CD4-positive, alpha-beta T cell treated with Interleukin-12 subunit alpha and Interleukin-12 subunit beta, for 1 hour (primary cell): ENCODE data around the gene ADAMTSL2.

Source experiments
- DNase-seq: peaks from one replicate; pipeline ENCODE4 v3.0.0-alpha.2; 2020

The ADAMTSL2 gene

DNA sequence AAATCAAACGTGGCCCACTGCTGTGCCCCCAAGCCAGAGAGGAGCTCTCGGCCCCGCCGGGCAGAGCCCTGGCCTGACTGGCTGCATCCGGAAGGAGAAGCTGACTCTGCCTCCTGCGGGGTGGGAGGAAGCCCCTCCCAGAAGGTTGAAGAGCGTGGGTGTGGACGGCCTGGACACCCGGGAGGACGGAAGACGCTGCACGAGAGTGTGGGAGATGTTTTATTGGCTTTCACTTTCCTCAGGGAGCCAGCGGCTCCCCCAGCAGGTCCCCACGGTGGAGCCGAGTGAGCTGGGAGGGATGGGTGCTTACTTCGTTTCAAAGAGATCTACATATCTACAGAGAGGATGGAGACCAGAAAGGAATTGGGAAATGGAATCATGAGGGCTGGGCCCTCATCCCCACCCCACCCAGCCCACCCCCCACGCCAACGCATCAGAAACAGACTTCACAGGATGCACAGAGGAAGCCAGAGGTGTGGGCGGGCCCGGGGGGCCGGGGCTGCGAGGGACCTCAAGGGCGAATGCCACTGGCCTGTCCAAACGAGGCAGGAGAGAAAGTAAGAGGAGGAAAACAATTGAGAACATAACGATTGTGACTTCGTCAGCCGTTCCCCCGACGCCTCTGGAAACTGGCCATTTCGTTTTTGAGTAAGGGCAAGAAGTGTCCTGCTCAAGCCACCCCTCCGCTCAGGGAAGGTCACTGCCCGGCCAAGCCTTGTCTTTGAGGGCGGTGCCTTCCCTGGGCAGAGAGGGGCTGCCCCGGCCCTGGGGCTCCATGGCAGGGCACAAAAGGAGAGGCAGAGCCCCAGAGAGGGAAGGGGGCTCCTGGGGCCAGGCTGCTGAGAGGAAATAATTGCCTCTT is 42.6 kb downstream of the ADAMTSL2 start:
- DNase-seq, result no peak

DNA sequence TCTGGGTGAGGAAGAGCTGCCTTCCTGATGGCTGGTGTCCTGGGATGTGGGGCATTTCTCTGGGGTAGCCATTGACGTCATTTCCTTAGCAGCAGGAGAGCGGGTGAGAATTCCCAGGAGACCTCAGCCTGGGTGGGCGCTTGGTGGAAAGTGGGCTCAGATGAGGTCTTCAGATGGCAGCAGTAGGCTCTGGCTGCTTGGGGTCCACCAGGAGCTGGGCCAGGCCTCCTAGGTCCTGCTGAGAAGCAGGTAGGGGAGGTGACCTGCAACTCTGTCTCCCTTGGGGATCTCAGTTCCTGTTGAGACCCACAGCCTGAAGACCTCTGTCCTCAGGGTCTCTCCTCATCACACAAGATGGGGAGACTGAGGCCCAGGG is 43.2 kb downstream of the ADAMTSL2 start:
- no peak for DNase-seq

DNA sequence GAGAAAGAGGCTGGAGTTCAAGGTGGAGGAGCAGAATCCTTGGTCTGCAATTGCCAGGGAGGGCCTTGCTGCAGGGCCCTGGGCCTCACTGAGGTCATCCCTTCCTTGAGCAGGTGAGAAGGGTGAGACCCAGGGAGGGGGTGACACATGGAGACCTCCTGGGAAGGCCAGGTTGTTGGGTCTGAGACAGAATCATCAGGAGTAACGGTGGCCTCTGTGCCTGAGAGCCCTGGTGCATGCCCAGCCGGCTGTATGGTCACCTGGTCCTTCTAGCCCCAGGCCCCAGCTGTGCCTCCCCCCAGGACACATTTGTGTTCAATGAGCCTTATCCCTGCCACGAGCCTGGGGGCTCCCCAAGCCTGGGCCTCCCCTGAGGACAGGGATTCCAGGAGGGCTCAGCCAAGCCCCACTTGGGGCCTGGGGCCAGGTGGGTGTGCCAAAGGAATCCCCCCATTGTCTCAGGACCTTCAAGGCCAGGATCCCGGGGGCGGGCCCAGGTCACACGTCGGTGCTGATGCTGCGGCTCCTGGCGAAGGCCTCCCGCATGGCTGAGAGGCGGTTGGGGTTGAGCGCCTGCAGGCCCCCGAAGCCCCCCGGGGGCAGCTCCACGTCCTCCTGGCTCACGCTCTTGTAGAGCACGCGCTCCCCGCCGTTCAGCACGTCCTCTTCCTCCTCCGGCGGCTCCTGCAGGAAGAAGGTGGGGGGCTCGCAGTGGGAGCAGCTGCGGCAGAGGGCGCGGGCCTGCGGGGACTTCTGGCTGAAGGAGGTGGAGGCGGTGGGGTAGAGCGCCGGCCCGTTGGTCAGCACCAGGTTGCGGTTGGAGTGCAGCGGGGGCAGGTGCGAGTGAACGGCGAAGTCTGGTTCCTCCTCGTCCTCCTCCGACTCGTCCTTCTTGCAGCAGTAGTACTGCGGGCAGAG is 44.3 kb downstream of the ADAMTSL2 start:
- DNase-seq, result no peak

DNA sequence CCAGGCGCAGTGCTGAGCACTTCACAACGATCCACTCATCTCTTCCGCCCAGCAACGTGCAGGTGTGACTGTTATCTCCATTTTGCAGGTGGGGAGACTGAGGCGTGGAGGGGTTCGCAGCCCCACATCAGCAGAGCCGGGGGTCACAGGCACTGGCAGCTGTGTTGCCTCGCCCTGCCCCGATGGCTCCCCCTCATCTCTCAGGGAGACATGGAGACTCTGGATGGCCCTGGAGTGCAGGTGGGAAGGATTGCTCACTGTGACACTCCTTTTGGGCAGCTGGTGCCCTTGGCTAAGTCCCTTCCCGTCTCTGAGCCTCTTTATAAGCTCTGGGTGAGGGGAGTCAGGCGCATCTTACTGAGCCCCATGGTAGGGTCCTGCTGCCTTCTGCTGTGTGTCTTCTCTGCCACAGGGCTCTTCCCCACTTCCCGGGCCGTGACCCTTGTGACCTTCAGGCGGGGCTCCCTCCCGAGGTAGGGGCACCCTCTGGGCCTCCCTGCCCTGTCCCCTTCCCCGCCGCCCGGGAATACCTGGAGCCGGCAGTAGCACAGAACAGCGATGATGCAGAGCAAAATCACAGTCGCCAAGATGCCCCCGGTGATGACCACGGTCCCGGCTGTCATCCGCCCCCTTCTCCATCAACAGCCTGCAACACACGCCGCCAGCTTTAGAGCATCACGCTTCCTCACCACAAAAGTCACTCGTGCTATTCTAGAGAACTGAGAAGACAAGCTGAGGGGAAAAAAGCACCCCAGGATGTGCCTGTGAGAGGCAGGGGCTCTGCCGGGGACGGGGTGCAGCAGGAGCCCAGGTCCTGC is 45.3 kb downstream of the ADAMTSL2 start:
- DNase-seq, result no peak

DNA sequence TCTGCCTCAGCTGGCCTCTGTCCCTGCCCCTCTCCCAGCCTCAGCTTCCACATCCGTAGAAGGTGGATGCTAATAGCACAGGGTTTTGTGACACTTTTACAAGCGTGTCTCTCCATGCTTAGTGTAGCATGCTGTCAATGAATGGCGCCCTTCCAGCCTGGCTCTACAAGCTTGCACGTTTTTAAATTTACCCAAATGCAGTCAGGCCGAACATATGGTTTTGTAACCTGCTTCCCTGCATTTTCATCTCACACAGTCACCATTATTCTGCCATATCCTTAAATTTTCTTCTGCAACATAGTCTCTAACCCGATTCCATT is 45.9 kb downstream of the ADAMTSL2 start:
- no peak for DNase-seq

DNA sequence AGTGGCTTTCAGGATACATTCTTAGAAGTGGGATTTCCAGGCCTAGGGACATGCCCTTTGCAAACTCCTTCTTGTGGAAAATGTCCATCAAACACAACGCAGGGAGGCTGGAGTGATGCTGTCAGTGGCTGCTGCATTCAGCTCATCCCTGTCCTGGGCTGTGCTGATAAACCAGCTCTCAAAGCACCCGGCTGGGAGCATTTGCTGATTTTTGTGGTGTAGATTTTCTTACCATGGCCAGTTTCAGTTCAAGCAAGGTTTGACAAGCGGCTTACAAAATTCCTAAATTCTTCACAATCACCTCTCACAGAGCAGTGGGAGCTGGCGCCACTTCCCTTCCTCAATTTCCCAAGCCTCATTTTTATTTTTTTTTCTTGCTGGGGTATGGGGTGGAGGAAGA is 46.5 kb downstream of the ADAMTSL2 start:
- no peak for DNase-seq

DNA sequence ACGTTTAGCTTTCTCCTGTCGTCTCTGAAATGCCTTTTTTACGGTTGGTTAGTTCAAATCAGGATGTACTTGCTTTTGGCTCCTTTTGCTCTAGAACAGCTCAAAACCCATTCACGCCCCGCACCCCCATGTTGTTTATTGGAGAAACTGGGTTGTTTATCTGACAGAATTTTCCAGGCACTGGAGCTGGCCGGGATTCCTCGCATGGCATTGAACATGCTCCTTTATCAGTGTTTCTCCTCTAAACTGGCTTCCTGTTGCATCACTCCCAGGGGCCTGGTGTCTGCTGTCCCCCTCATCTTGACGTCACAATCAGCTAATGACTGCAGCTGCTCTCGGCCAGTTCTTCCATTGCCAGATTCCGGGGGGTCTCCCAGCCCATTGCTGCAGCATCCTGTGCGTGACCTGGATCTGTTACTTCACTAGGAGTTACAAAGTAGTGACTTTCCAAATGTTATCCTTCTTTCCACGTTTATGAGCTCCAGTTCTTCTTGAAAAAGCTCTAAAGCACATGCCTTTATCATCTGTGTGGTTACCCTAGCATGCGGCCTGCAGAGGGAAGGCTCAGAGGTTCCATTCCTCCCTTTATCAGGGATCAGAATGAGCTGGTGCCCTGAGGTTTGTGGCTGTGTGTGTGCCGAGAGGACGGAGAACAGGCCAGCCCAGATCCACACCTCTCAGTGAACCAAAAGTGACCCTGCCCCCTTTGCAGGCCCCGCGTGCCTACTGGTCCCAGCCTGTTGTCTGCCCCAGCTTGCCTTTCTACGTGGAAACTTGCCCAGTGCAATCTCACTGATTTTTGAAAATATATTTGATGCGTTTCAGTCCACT is 47.2 kb downstream of the ADAMTSL2 start:
- no peak for DNase-seq

DNA sequence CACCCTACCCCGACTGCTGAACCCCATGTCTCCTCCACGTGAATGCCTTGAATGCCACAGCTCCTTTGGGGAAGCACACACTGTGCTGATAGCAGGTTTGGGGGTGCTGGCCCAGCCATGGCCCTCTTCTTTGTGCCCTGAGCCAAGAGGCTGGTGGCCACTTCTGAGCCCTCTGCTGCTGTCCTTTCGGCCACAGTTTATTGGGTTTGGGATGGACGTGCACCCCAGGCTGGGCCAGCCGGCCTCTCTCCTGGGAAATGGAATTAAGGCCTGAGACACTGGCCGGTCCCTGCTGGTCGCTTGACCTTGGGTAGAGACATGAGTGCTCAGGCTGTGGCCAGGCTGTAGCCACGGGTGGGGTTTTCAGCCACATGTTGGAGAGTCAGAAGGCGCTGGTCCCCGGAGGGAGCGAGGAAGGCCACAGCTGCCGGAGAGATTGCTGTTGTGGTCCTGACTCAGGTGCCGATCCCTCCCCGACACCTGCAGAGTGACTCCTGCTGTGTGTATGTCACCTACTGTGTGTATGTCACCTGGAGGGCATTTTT is 48.1 kb downstream of the ADAMTSL2 start:
- no peak for DNase-seq

DNA sequence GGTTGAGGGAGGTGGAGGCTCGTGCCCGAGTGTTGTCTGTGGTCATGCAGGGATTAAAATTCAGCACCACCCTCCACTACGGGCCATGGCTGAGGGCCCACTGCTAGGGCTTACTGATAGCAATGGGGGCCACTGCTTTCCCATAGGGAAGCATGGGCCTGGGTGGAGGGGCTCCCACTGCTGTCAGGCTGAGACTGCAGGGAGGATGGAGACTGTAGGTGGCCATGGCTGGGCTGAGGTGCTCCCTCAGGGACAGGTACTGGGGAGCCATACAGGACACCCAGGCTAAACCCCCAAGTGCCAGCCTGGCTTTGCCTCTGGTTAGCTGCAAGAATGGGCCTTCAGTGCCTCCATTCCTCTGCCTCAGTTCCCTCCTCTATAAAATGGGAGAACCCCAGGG is 48.6 kb downstream of the ADAMTSL2 start:
- no peak for DNase-seq

DNA sequence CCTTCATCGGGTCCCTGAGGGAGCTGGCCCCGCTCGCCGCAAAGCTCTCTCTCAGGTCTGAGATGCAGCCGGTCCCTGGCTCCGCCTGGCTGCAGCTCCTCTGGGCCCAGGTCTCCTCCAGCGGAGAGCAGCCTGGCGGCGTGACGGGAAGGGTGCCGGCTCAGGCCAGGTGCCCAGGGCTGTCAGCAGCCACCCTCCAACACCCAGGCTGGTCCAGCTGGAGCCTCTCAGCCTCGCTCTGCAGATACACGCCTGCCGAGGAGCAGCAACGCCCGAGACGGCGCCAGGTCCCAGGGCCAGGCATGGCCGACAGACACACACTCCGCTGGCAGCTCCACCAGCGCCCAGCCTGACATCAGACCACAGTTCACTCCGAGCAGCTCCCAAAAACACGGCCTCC is 49.1 kb downstream of the ADAMTSL2 start:
- DNase-seq, result no peak

DNA sequence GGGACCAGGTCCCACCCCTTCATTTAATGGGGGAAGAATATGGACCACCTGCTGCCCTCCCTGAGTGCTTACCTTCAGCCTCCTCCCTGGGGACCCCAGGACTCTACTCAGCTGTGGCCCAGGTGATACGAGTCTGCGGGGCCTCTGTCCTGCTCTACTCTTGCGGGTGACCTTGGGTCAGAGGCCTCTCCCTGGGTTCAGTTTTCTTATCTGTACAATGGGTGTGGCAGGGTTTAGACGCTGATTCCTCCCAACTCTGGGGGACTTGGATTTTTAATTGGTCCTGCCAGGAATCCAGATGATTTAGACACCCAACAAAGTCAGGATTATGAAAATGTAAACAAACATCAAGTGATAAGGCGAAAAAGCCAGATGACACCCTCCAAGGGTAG is 49.7 kb downstream of the ADAMTSL2 start:
- no peak for DNase-seq

DNA sequence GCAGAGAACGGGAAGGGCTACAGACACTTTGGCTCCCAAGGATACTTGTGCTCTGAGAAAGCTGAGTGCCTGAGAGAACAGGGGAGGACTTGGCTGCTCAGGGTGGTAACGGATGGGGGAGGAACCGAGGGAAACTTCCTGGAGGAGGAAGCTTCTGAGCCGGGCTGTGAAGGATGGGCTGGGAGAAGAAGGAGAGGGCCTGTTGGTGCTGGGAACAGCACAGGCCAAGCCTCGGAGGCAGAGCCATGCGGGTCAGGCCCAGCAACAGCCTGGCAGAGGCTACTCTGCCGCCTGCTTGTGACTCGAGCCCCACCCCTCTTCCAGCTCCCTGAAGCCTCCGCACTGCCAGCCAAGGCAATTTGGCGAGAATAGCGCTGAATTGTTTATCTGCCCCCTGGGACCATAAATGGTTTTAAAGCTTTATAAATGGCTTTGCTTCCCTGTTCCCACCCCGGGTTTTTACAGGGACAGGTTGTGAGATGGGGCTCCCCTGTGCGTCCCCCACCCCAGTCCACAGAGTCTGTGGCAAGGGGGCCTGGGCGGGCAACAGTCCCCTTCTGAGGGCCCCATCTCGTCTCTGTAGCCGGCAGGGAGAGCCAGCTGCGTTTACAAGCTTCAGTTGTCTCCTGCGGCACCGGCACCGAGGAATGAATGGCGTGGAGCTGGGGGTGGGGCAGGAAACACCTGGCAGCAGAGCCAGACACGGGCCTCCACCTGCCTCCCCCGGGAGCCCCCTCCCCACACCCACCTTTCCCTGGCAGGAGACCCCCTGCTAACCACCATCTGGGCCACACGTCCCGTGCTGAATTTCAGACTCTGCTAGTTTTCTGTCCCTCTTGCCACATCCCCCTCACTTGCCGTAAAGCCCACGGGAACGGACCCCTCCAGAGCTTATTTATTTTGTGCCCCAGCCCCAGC is 50.3 kb downstream of the ADAMTSL2 start:
- DNase-seq, result no peak

DNA sequence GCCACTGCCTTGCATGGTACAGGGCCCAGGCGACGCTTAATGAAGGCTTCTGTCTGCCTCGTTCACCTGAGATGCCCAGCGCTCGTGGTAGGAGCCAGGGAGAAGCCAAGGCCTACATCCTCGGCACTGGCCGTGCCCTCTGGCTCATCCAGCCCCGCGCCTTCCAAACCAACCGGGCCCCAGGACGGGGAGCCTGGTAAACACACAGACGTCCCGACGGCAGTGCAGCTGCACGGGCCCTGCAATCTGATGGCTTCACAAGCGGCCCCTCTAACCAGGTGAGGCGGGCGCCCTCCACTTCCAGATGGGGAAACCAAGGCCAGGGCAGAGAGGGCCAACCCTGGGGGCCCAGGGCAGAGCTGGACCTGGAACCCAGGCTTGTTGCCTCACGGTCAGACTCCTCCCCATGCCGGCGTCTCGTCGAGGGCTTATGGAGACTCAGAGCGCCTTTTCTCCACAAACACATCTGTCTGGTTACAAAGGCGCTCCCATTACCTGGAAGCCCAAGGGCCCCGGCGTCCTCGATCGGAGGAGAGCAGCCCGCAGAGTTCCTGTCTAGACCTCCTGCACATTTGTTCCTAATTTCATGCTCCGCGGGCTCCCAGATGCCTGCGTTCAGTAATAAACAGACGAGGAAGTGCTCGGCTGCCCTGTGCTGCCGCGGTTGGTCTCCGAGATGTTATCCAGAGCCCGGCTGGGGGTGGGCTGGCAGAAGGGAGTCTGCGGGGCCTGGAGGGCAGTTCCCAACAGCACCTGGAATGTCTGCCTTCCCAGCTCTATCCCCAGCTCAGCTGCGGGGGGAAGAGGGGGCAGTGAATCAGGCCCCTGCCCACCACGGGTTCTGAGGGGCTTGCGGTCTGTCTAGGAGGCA is 51.2 kb downstream of the ADAMTSL2 start:
- DNase-seq, result no peak

DNA sequence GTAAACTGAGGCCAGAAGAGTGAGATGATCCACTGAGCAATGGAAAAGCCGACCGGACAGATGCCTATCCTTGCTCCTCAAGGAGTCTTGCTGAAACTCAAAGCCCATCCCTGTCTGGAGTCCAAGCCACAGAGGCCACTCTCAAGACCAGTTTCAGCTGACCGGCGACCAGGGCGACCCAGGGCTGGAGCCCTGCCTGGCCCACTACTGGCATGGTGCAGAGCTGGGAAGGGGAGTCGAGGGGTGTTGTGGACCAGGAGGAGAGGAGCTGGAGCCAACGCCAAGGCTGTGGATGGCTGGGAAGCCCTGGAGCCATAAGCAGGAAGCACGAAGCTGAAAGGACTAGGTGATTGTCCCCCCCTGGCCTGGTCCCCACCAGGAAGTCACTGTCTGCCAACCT is 52.5 kb downstream of the ADAMTSL2 start:
- DNase-seq, result no peak

DNA sequence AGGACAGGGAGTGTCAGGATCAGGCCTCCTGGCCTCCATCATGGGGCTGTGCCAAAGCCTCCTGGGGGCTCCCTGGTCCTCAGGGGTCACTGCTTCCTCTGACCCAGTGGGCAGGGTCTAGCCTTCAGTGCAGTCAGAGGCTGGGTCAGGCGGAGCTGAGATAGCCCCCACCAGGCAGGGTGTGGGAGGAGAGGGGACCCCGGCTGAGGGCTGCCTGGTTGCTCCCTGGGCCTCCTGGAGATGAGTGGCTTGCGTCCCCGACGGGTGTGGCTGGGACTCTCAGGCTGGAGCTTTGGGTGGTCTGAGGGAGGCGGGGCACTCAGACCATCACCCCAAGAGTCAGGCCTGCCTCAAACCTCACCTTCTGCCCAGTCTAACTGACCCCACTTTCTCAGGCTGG is 53.0 kb downstream of the ADAMTSL2 start:
- DNase-seq, result no peak

DNA sequence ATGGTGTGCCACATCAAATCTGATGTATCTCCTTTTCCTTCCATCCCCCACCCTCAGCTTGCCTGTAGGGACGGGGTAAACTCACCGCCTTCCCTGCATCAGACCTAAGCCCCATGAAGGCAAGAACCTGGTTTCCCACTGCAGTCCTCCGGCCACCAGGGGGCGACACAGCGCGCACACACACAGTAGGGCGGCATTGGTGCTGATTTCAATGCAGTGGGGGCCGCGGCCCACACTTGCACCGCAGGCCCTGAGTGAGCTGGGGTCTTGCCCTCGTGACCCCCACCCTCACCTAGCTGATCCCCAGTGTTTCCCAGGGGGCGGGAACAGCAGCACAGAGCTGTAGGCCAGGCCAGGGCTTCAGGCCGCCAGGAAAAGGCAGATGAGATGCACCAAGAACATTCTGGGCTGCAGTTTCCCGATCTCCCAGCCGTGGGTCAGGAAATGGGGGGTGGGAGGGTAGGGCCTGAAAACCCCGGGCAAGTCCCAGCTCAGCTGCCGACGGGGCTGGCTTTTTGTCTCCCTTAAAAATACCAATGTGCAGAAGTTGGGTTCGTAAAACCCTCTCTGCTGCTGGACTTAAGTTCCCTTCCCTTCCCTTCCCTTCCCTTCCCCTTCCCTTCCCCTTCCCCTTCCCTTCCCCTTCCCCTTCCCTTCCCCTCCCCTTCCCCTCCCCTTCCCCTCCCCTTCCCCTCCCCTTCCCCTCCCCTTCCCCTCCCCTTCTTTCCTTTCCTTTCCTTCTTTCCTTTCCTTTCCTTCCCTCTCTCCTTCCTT is 55.1 kb downstream of the ADAMTSL2 start:
- DNase-seq, result peak; percentile 42

DNA sequence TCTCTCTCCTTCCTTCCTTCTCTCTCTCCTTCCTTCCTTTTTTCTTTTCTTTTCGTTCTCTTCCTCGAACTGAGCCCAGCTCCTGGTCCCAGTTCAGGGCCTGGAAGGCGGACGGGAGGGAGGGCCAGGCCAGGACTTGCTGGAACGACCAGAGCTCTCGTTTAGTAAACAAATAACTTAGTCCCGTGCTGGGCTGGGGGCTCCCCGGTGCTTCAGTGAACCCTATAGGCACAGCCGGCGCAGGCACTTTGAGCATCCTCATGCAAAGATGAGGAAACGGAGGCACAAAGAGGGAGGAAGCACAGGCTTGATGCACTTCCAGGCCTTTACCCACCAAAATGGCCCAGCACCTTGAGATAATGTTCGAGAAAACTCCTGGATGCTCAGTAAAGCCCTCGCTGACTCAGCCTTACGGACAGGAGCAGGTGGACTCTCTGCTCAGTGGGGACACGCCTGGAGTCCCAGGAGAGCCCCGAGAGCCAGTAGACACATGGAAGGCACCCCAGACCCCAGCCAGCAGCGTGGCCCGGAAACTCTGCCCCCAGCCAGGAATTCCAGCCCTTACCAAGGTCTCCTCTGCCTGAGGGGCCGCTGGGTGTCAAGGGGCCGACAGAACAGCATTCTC is 55.8 kb downstream of the ADAMTSL2 start:
- no peak for DNase-seq

DNA sequence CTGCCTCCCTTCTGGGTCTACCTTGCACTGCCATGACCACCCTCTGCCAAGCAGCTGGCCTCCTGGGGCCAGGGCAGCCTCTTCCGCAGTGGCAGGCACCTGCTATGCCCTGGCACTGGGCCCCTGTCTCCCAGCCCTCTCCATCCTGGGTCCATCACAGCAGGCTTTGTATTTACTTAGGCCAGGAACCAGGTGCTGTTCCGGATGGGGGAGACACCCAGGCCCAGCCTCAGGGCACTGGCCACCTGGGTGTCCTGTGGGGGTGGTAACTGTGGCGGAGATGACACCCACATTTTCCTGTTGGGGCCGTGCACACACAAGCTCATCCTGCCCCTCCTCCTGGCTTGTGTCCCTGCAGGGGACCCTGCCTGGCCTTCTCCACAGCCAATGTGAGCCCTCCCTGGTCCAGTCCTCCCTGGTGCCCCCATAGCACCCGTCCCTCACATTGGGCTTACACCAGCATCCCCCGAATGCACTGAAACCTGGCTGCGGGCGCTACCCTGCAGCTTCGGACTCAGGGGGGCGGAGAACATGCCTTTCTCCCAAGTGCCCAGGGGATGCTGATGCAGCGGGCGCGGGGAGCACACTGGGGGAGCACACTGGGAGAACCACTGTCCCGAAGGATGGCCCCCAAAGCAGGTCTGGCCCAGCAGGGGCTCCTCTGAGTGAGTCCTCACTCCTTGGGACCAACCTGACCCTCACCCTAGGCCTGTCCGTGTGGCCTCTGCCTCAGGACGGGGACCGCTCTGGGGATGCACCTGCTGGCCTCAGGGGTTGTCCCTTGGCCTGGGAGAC is 56.8 kb downstream of the ADAMTSL2 start:
- no peak for DNase-seq
